ENCODE results near the gene TTC4.

Gene TTC4

DNA sequence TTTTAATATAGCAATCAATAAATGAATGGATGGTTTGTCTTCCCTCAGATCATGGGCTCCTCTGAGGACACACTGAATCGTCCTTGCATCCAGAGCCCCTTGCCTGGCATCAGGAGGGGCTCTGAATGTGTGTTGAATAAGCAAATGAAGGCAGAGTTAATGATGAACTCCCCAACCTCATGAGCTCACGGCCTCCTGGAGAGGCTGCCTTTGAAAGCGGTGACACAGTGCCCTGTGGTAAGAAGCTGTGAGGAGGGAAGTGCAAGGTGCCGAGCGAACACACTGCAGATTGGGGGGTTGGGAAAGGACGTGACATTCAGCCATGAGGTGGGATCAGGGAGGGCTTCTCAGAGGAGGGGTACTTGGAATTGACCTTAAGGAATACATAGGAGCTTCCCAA, 51.9 kb downstream of the TTC4 start:
- Histone ChIP-seq H3K4me2 (ENCODE audit: low read depth, low read length, poor library complexity, severe bottlenecking) (no peak overlapping the region), H3K36me3 (ENCODE audit: insufficient read depth, low read length) (no peaks in the 10 kb centered on the region), H3F3A (ENCODE audit: low read depth) (no peaks in the 10 kb centered on the region), H3K27me3 (ENCODE audit: insufficient read depth, low read length, poor library complexity, severe bottlenecking) (no peaks in the 10 kb centered on the region), H3K9ac (ENCODE audit: low read depth, low read length, poor library complexity, severe bottlenecking) (no peak overlapping the region), H3K9me3 (ENCODE audit: insufficient read depth, low read depth, low read length) (no peaks in the 10 kb centered on the region), H3K4me3 (ENCODE audit: low read length, poor library complexity, severe bottlenecking) (no peak overlapping the region), H4K20me1 (ENCODE audit: insufficient read depth, low read length, poor library complexity, severe bottlenecking) (no peaks in the 10 kb centered on the region), H3K79me2 (ENCODE audit: insufficient read depth, low read length) (peaks cover 17% of the 10 kb centered on the region), H3K4me1 (ENCODE audit: insufficient read depth, low read length, poor library complexity, severe bottlenecking) (peaks cover 16% of the 10 kb centered on the region), H3K9me2 (replicated peaks; ENCODE audit: low read depth, low read length) (no peaks in the 10 kb centered on the region), H2AFZ (ENCODE audit: low read length) (no peak overlapping the region)
- TF ChIP-seq EZH2phosphoT487 (IDR thresholded peaks at IDR 0.05; ENCODE audit: borderline replicate concordance): no peak
- TF ChIP-seq, protein P1, sequence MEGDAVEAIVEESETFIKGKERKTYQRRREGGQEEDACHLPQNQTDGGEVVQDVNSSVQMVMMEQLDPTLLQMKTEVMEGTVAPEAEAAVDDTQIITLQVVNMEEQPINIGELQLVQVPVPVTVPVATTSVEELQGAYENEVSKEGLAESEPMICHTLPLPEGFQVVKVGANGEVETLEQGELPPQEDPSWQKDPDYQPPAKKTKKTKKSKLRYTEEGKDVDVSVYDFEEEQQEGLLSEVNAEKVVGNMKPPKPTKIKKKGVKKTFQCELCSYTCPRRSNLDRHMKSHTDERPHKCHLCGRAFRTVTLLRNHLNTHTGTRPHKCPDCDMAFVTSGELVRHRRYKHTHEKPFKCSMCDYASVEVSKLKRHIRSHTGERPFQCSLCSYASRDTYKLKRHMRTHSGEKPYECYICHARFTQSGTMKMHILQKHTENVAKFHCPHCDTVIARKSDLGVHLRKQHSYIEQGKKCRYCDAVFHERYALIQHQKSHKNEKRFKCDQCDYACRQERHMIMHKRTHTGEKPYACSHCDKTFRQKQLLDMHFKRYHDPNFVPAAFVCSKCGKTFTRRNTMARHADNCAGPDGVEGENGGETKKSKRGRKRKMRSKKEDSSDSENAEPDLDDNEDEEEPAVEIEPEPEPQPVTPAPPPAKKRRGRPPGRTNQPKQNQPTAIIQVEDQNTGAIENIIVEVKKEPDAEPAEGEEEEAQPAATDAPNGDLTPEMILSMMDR (conservative IDR thresholded peaks at IDR 0.05; ENCODE audit: low read length): no peak

DNA sequence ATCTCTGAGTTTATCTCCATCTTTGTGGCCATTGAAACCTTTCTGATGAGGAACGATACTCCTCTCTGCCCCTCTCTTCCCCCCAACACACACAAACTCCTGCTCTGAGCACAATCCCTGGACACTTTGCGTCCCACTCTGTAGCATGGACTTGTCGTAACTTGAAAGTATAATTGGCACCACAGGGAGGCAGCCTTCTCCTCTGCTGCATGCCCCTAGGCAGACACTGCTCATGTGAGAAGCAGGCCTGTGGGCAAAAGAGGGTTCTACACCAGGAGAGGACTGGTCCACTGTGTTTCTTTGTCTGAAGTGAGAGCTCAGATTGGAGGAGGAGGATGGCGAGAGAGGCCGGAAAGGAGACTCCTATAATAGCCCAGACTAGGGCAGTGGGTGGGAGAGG, 52.4 kb downstream of the TTC4 start:
- Histone ChIP-seq H3K4me1 (ENCODE audit: insufficient read depth, low read length, poor library complexity, severe bottlenecking) (peaks cover 11% of the 10 kb centered on the region), H2AFZ (ENCODE audit: low read length) (no peak overlapping the region), H4K20me1 (ENCODE audit: insufficient read depth, low read length, poor library complexity, severe bottlenecking) (no peaks in the 10 kb centered on the region), H3K9me3 (ENCODE audit: insufficient read depth, low read depth, low read length) (no peaks in the 10 kb centered on the region), H3K79me2 (ENCODE audit: insufficient read depth, low read length) (peaks cover 12% of the 10 kb centered on the region), H3K9me2 (replicated peaks; ENCODE audit: low read depth, low read length) (no peaks in the 10 kb centered on the region), H3K4me3 (ENCODE audit: low read length, poor library complexity, severe bottlenecking) (no peak overlapping the region), H3K4me2 (ENCODE audit: low read depth, low read length, poor library complexity, severe bottlenecking) (no peak overlapping the region), H3K27me3 (ENCODE audit: insufficient read depth, low read length, poor library complexity, severe bottlenecking) (no peaks in the 10 kb centered on the region), H3K9ac (ENCODE audit: low read depth, low read length, poor library complexity, severe bottlenecking) (no peak overlapping the region), H3F3A (ENCODE audit: low read depth) (no peaks in the 10 kb centered on the region), H3K36me3 (ENCODE audit: insufficient read depth, low read length) (no peaks in the 10 kb centered on the region)
- TF ChIP-seq EZH2phosphoT487 (IDR thresholded peaks at IDR 0.05; ENCODE audit: borderline replicate concordance): no peak
- TF ChIP-seq, protein P1 (conservative IDR thresholded peaks at IDR 0.05; ENCODE audit: low read length): peak; percentile 32

DNA sequence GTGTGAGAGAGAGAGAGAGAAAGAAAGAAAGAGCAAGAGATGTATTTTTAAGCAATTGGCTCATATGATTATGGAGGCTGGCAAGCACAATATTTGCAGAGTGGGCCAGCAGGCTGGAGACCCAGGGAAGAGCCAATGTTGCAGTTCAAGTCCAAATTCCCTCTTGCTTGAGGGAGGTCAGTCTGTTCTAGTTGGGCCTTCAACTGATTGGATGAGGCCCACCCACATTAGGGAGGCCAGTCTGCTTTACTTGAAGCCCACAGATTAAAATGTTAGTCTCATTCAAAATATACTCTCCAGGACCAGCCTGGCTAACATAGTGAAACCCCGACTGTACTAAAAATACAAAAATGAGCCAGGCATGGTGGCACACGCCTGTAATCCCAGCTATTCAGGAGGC, 57.3 kb downstream of the TTC4 start:
- Histone ChIP-seq H3F3A (ENCODE audit: low read depth) (no peaks in the 10 kb centered on the region), H3K27me3 (ENCODE audit: insufficient read depth, low read length, poor library complexity, severe bottlenecking) (no peaks in the 10 kb centered on the region), H3K9me2 (replicated peaks; ENCODE audit: low read depth, low read length) (no peaks in the 10 kb centered on the region), H3K4me3 (ENCODE audit: low read length, poor library complexity, severe bottlenecking) (no peak overlapping the region), H4K20me1 (ENCODE audit: insufficient read depth, low read length, poor library complexity, severe bottlenecking) (no peaks in the 10 kb centered on the region), H3K79me2 (ENCODE audit: insufficient read depth, low read length) (no peaks in the 10 kb centered on the region), H3K4me2 (ENCODE audit: low read depth, low read length, poor library complexity, severe bottlenecking) (no peak overlapping the region), H2AFZ (ENCODE audit: low read length) (no peak overlapping the region), H3K9ac (ENCODE audit: low read depth, low read length, poor library complexity, severe bottlenecking) (no peak overlapping the region), H3K4me1 (ENCODE audit: insufficient read depth, low read length, poor library complexity, severe bottlenecking) (no peaks in the 10 kb centered on the region), H3K9me3 (ENCODE audit: insufficient read depth, low read depth, low read length) (no peaks in the 10 kb centered on the region), H3K36me3 (ENCODE audit: insufficient read depth, low read length) (no peaks in the 10 kb centered on the region)
- TF ChIP-seq, protein P1 (conservative IDR thresholded peaks at IDR 0.05; ENCODE audit: low read length): no peak
- no peak for TF ChIP-seq EZH2phosphoT487 (IDR thresholded peaks at IDR 0.05; ENCODE audit: borderline replicate concordance)

Data from Loucy (cell line).